OCI-LY3 (cell line): ENCODE results near the gene IL37.
A peak's percentile ranks its signal among the peaks of the same experiment; 100 is the strongest.

ENCODE experiments used
- CTCF ChIP-seq: fragments of 200-600, 300-600 bp; sonication (generic); IDR thresholded peaks from 2 replicates; pipeline ENCODE4 v1.5.1; 2014; ENCODE audit warnings: antibody characterized with exemption, low read length, low read depth
- EZH2phosphoT487 ChIP-seq: fragments of 200-600 bp; shearing (Covaris generic); IDR thresholded peaks from 2 replicates; pipeline ENCODE4 v1.6.1; 2018; ENCODE audit warnings: antibody characterized with exemption, mixed run types, low read depth

DNA sequence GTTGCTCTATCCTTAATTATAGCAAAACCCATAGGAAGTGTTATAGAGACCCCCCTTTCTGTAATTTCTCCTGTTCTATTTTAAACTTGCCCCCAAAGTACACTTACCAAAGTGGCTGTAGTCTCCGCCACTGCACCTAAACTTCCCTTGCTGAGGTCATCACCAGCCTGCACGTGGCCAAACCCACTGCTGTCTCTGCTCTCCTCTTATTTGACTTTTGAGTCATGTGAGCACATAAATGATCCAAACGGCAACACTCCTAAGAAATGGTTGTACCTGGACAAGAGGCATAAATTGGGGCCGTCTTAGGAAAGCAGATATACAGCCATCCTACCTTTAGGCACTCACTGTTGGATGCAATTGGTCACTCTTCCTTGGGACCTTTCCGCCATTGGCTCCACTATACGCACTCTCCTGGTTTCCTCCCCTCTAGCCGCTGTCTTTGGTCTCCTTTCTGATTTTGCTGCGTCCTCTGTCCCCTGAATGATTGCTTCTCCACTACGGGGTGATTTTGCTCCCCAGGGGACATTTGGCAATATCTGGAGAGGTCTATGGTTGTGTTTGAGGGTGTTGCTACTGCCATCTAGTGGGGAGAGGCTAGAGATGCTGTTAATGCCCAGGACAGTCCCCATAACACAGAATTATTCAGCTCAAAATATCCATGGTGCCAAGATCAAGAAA lies 47.6 kb downstream of the IL37 start:
- TF ChIP-seq CTCF (peak; percentile 75), EZH2phosphoT487 (no peak)
